Measurements from ENCODE around the gene AGBL1. TPM values are rescaled to one million over a fixed set of nuclear protein-coding genes. Genes with fewer than 3 reads are reported as not detected.
"Not testable (repeated sequence)": the region's sequence is repeated elsewhere in the genome, so short reads cannot be mapped to it uniquely, and the experiment has no call there.

Gene AGBL1
- total RNA-seq, 1 donor from 2014 or later = not detected

- no peak for ATAC-seq
Measured at GRCh38 chr15:86969364-86969763, 889.7 kb downstream of the AGBL1 start.

GRCh38 chr15:86973284-86973844 lies 893.7 kb downstream of the AGBL1 start:
- ATAC-seq = no peak

- ATAC-seq = no peak
Measured at GRCh38 chr15:86988033-86988432, 908.4 kb downstream of the AGBL1 start.

- no peak for ATAC-seq
Measured at GRCh38 chr15:87021751-87022150, 942.1 kb downstream of the AGBL1 start.

- ATAC-seq = peak; percentile 52
Measured at GRCh38 chr15:87031540-87032230, 952.0 kb downstream of the AGBL1 start.

GRCh38 chr15:87032295-87032694 lies 952.6 kb downstream of the AGBL1 start:
- no peak for ATAC-seq

- ATAC-seq = no peak
Measured at GRCh38 chr15:87033056-87033455, 953.4 kb downstream of the AGBL1 start.

GRCh38 chr15:87034886-87035285 lies 955.2 kb downstream of the AGBL1 start:
- ATAC-seq = no peak

- no peak for ATAC-seq
Measured at GRCh38 chr15:87038404-87038803, 958.7 kb downstream of the AGBL1 start.

- ATAC-seq = not testable (repeated sequence)
Measured at GRCh38 chr15:87042619-87043018, 962.9 kb downstream of the AGBL1 start.

- no peak for ATAC-seq
Measured at GRCh38 chr15:87045746-87046145, 966.1 kb downstream of the AGBL1 start.

GRCh38 chr15:87047203-87047965 lies 967.7 kb downstream of the AGBL1 start:
- no peak for ATAC-seq

Measured in esophagus mucosa (tissue), 1 donor.